Measurements from ENCODE around the gene CRMP1.

DNA sequence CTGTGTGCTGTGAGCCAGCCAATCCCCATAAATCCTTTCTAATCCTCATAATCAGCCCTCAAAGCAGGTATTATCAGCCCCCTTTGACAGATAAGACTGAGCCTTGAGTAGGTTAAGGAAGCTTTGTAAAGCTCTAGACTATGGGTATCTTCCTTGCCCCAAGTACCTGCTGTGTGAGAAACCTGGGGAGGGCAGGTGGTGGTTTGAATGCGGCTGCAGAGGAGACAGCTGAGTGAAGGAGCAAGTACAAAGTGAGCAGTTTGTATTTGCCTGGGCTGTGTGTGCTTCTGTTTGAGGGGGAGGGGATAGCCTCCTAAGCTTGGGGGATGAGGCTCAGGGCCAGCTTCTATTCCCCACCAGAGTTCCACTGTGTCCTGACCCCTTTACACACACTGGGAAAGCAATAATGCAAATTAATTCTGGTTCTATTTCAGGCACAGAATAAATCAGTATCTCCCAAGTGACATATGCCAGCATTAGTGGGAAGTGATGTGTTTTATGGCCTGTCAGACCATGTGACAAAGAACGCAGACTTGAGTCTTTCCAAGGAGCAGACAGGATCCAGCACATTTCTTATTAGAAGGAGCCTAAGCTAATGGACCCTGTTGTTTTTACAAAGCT is 118.4 kb downstream of the CRMP1 start:
- no peak for TF ChIP-seq EP300 (IDR thresholded peaks at IDR 0.05)
- TF ChIP-seq, protein P1, sequence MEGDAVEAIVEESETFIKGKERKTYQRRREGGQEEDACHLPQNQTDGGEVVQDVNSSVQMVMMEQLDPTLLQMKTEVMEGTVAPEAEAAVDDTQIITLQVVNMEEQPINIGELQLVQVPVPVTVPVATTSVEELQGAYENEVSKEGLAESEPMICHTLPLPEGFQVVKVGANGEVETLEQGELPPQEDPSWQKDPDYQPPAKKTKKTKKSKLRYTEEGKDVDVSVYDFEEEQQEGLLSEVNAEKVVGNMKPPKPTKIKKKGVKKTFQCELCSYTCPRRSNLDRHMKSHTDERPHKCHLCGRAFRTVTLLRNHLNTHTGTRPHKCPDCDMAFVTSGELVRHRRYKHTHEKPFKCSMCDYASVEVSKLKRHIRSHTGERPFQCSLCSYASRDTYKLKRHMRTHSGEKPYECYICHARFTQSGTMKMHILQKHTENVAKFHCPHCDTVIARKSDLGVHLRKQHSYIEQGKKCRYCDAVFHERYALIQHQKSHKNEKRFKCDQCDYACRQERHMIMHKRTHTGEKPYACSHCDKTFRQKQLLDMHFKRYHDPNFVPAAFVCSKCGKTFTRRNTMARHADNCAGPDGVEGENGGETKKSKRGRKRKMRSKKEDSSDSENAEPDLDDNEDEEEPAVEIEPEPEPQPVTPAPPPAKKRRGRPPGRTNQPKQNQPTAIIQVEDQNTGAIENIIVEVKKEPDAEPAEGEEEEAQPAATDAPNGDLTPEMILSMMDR (IDR thresholded peaks at IDR 0.05) = no peak

Data from gastroesophageal sphincter (tissue), 3 donors.